ENCODE data around the gene IGFBP7.

IGFBP7 gene

DNA sequence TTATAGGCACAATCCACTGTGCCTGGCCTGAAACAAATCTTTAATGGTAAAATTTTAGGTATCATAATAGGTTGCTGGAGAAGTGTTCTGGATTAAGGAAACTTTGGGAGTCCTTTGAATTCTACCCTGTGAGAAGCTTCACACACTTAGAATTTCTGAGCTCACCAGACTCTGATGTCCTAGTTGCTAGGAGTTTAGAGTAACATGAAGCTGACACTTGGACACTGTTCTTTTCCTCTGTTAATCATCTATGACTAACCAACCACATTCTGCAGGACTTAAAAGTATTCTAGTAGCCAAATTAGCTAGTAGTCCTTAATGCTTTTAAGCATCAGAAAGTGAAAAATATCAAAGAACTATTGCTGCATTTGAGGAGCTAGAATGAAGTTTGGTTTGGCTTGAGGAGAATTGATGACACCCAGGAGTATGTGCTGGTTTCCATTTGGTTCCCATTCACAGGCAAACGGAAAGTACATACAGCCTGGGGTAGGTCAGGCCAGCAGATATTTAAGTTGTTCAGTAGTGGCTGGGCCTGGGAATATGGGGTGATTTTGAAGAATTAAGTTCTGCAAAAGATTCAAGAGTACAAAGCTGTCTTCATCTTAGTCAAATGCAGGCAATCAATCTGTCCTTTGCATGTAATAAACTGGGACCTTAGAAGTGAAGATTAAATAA lies 38.8 kb upstream of the IGFBP7 start:
- H3K4me1 ChIP-seq (ENCODE audit: control insufficient read depth, insufficient read depth, low read length) = no peaks in the 10 kb centered on the region
- no peak overlapping the region for H3K4me3 ChIP-seq (ENCODE audit: low read depth, low read length)
- no peak overlapping the region for H3K9ac ChIP-seq (ENCODE audit: low read depth, low read length)
- no peaks in the 10 kb centered on the region for H3K36me3 ChIP-seq (ENCODE audit: control insufficient read depth, insufficient read depth, low read length)
- H3K9me3 ChIP-seq (ENCODE audit: control insufficient read depth, insufficient read depth, low read length) = no peaks in the 10 kb centered on the region
- H3K27me3 ChIP-seq (ENCODE audit: control insufficient read depth, insufficient read depth, low read length) = no peaks in the 10 kb centered on the region

DNA sequence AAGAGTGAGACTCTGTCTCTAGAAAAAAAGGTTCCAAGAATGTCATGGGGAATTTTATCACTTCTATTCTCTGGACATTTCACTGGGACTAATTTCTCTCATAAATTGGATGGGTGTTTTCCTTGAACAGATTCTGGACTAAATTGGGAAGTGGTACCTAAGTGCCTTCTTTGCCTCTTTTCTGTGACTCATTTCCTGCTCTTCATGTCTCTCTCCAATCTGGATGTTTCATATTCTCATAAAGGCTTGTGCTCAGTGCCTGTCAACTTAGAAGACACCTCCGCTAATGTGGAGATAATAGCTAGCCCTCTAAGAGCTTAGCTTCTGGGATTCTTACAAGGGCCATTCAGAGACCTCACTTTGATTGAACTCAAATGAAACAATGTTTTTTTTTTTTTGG lies 38.0 kb upstream of the IGFBP7 start:
- Histone ChIP-seq H3K4me3 (ENCODE audit: low read depth, low read length) (no peak overlapping the region), H3K9ac (ENCODE audit: low read depth, low read length) (no peak overlapping the region), H3K36me3 (ENCODE audit: control insufficient read depth, insufficient read depth, low read length) (no peaks in the 10 kb centered on the region), H3K27me3 (ENCODE audit: control insufficient read depth, insufficient read depth, low read length) (no peaks in the 10 kb centered on the region), H3K4me1 (ENCODE audit: control insufficient read depth, insufficient read depth, low read length) (no peaks in the 10 kb centered on the region), H3K9me3 (ENCODE audit: control insufficient read depth, insufficient read depth, low read length) (no peaks in the 10 kb centered on the region)

DNA sequence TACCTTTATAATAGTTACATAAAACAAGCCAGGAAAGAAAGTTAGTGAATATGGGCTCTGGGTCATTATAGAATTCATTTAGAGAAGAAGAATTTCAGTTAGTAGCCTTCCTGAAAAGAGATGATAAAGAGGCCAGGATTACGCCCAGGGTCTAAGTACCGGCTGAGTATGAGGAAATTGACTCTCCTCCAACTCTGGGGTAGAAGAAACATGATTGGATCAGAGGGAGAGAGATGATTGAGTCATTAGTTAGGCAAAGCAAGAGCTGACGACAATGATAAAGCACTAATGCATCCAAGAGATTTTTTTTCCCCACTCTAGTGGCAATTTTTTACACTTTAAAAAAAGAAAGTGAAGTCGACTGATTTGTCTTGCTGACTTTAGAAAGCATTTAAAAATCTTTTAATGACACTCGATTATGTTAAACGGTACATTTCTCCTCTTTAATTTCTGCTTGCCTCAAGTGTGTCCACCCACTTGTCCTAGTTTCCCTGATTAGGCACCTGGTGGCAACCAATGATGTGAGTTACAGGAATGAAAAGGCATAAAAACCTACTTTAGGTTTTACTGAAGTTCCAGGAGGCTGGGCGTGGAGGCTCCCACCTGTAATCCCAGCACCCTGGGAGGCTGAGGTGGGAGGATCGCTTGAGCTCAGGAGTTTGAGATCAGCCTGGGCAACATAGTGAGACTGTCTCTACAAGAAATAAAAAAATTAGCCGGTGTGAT lies 37.3 kb upstream of the IGFBP7 start:
- no peak overlapping the region for H3K4me3 ChIP-seq (ENCODE audit: low read depth, low read length)
- H3K27me3 ChIP-seq (ENCODE audit: control insufficient read depth, insufficient read depth, low read length) = no peaks in the 10 kb centered on the region
- H3K36me3 ChIP-seq (ENCODE audit: control insufficient read depth, insufficient read depth, low read length) = no peaks in the 10 kb centered on the region
- H3K9me3 ChIP-seq (ENCODE audit: control insufficient read depth, insufficient read depth, low read length) = no peaks in the 10 kb centered on the region
- no peak overlapping the region for H3K9ac ChIP-seq (ENCODE audit: low read depth, low read length)
- H3K4me1 ChIP-seq (ENCODE audit: control insufficient read depth, insufficient read depth, low read length) = no peaks in the 10 kb centered on the region

DNA sequence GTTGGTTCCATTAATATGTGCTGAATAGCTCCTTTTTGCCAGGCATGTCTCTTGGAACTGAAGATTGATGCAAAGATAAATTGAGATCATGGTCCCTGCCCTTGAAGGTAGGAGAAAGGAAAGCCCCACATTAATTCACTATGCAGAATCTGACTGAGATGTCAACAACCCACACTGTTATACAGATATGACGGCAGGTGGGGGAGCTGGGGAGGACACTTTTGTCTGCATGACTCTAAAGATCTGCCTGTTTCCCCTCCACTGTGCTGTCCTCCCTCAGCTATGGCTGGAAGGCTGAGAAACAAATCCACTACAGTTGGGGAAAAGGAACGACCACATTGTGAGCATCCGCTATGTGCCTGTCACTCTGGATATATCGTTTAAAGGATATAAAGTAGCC lies 36.3 kb upstream of the IGFBP7 start:
- no peak overlapping the region for H3K9ac ChIP-seq (ENCODE audit: low read depth, low read length)
- no peaks in the 10 kb centered on the region for H3K27me3 ChIP-seq (ENCODE audit: control insufficient read depth, insufficient read depth, low read length)
- no peaks in the 10 kb centered on the region for H3K36me3 ChIP-seq (ENCODE audit: control insufficient read depth, insufficient read depth, low read length)
- H3K9me3 ChIP-seq (ENCODE audit: control insufficient read depth, insufficient read depth, low read length) = no peaks in the 10 kb centered on the region
- no peak overlapping the region for H3K4me3 ChIP-seq (ENCODE audit: low read depth, low read length)
- no peaks in the 10 kb centered on the region for H3K4me1 ChIP-seq (ENCODE audit: control insufficient read depth, insufficient read depth, low read length)

DNA sequence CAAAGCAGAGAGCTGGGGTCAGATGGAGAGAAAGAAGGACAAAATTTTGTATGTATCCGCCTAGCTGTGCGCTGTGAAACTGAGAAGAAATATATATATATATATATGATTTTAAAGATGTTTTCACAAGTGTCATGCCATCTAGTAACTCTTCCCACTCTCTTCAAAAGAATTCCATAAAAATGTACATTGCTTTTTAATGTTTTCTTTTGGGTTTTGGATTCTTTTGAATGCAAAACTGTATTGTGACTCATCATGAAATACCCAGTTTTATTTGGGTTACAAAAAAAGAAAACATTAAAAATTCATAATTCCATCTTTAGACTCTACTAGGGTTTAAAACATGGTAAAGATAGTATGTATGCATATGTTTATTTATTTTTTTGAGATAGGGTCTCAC lies 34.3 kb upstream of the IGFBP7 start:
- Histone ChIP-seq H3K36me3 (ENCODE audit: control insufficient read depth, insufficient read depth, low read length) (no peaks in the 10 kb centered on the region), H3K9ac (ENCODE audit: low read depth, low read length) (no peak overlapping the region), H3K27me3 (ENCODE audit: control insufficient read depth, insufficient read depth, low read length) (no peaks in the 10 kb centered on the region)

DNA sequence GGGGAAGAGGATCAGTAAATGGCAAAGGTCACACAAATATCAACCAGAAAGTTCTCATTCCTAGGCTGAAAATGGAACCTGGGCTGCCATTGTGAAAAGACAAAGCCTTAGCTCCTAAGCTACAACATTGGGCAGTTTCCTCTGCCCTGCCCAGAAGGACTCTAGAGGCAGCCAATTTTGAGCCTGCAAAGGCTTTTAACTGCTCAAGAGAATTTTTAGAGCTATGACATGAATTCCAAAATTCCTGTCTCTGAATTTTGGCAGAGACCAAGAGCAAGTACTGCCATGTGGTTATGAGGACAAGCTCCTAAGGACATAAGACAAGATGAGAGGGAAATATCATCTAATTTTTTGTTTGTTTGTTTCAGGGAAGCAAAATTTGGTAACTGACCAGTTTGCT lies 29.6 kb upstream of the IGFBP7 start:
- Histone ChIP-seq H3K27me3 (ENCODE audit: control insufficient read depth, insufficient read depth, low read length) (no peaks in the 10 kb centered on the region), H3K9me3 (ENCODE audit: control insufficient read depth, insufficient read depth, low read length) (no peaks in the 10 kb centered on the region), H3K4me1 (ENCODE audit: control insufficient read depth, insufficient read depth, low read length) (no peaks in the 10 kb centered on the region), H3K4me3 (ENCODE audit: low read depth, low read length) (no peak overlapping the region), H3K9ac (ENCODE audit: low read depth, low read length) (no peak overlapping the region), H3K36me3 (ENCODE audit: control insufficient read depth, insufficient read depth, low read length) (no peaks in the 10 kb centered on the region)

More for the DNA sequence above, 34.3 kb upstream of the IGFBP7 start:
- Histone ChIP-seq H3K4me1 (ENCODE audit: control insufficient read depth, insufficient read depth, low read length) (no peaks in the 10 kb centered on the region), H3K9me3 (ENCODE audit: control insufficient read depth, insufficient read depth, low read length) (no peaks in the 10 kb centered on the region), H3K4me3 (ENCODE audit: low read depth, low read length) (no peak overlapping the region)

DNA sequence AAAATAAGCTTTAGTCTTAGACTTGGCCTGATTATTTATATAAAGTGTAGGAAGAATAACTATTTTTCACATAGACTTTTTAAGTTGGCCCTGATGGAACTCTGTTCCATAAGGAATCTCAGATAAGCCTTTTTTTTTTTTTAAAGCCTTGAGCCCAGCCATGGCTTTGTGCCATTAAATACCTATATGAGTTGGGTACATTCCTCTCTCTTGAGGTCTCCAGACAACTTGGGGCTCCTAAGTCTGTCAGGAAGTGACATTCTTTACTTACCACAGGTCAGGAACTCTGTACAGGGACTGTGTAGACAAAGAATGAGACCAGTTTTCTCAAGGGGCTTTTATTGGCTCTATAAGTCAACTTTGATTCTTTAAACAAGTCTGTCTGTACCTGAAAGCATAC lies 27.1 kb upstream of the IGFBP7 start:
- H3K36me3 ChIP-seq (ENCODE audit: control insufficient read depth, insufficient read depth, low read length) = no peaks in the 10 kb centered on the region

DNA sequence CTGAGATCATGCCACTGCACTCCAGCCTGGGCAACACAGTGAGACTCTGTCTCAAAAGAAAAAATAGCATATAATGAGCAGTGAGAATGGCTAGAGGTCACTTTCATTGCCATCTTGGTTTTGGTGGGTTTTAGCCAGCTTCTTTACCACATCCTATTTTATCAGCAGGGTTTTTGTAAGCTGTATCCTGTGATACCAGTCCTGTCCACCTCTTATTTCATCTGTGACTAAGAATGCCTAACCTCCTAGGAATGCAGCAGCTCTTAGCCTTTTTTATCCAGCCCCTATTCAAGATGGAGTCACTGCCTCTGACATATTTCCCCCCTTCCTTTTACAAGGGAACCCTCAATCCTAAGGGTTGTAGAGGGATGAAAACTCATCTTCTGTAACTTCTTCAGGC lies 26.1 kb upstream of the IGFBP7 start:
- Histone ChIP-seq H3K9ac (ENCODE audit: low read depth, low read length) (no peak overlapping the region), H3K4me1 (ENCODE audit: control insufficient read depth, insufficient read depth, low read length) (no peaks in the 10 kb centered on the region), H3K27me3 (ENCODE audit: control insufficient read depth, insufficient read depth, low read length) (no peaks in the 10 kb centered on the region), H3K4me3 (ENCODE audit: low read depth, low read length) (no peak overlapping the region), H3K9me3 (ENCODE audit: control insufficient read depth, insufficient read depth, low read length) (no peaks in the 10 kb centered on the region), H3K36me3 (ENCODE audit: control insufficient read depth, insufficient read depth, low read length) (no peaks in the 10 kb centered on the region)

More for the DNA sequence above, 27.1 kb upstream of the IGFBP7 start:
- H3K4me1 ChIP-seq (ENCODE audit: control insufficient read depth, insufficient read depth, low read length) = no peaks in the 10 kb centered on the region
- no peak overlapping the region for H3K9ac ChIP-seq (ENCODE audit: low read depth, low read length)
- H3K27me3 ChIP-seq (ENCODE audit: control insufficient read depth, insufficient read depth, low read length) = no peaks in the 10 kb centered on the region
- no peaks in the 10 kb centered on the region for H3K9me3 ChIP-seq (ENCODE audit: control insufficient read depth, insufficient read depth, low read length)
- H3K4me3 ChIP-seq (ENCODE audit: low read depth, low read length) = no peak overlapping the region

DNA sequence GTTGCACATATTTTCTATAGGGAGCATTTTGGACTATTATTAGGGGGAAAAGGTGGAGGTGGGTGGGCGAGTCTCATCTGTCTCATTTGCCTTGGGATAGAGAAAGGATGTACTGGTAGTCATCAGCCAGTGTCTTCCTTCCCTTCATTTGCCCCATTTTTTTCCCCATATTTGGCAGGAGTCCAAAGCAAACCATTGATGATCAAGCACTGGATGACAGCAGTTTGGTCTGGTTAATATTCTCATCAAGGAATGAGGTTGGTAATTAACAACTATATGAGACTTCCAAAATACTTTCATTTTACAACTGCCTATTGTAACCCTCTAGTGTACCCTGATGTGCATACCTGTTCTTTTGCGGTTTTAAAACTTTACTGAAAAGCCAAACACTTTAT lies 22.6 kb upstream of the IGFBP7 start:
- no peaks in the 10 kb centered on the region for H3K36me3 ChIP-seq (ENCODE audit: control insufficient read depth, insufficient read depth, low read length)
- H3K4me1 ChIP-seq (ENCODE audit: control insufficient read depth, insufficient read depth, low read length) = no peaks in the 10 kb centered on the region
- H3K4me3 ChIP-seq (ENCODE audit: low read depth, low read length) = no peak overlapping the region
- H3K9me3 ChIP-seq (ENCODE audit: control insufficient read depth, insufficient read depth, low read length) = peaks cover 1% of the 10 kb centered on the region
- H3K27me3 ChIP-seq (ENCODE audit: control insufficient read depth, insufficient read depth, low read length) = no peaks in the 10 kb centered on the region
- no peak overlapping the region for H3K9ac ChIP-seq (ENCODE audit: low read depth, low read length)

DNA sequence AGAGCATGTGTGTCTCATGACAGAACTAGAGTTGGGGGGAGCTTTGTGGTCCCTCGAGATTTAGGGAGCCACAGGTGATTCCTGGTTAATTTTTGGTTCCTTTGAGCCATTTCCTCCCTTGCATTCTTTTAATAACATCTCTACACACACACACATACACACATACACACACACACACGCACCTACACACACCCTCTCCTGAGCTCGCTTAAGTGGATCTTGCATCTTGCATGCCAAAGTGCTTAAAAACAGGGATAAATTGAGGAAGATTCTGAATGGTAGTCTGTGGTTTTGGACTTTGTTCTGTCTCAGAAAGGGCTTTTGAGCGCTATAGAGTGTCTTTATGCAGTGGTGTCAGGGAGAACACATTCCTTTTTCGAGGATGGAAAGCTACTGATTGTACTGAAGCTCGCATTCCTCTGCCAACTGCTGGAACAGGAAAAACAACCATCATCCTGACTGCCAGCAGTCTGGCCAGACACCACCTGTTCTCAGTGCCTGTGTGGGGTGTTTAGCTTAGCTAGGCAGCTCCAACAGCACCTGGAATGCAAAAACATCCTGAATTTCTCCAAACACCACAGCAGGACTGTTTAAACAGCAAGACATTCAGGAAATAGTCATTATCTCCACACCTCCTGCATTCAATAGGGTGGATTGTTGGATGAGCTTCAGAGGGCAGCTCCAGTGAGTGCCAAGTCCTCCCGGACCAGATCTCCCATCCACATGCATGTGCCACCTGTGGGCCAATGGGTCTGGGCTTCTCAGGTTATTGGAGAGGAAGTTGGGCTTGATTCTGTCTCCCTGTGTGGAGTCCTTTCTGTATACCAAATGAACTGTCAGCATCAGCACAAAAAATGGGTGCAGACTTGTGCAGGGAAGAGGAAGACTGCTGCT lies 21.9 kb upstream of the IGFBP7 start:
- no peaks in the 10 kb centered on the region for H3K27me3 ChIP-seq (ENCODE audit: control insufficient read depth, insufficient read depth, low read length)
- no peaks in the 10 kb centered on the region for H3K4me1 ChIP-seq (ENCODE audit: control insufficient read depth, insufficient read depth, low read length)
- H3K4me3 ChIP-seq (ENCODE audit: low read depth, low read length) = no peak overlapping the region
- no peaks in the 10 kb centered on the region for H3K36me3 ChIP-seq (ENCODE audit: control insufficient read depth, insufficient read depth, low read length)
- H3K9ac ChIP-seq (ENCODE audit: low read depth, low read length) = no peak overlapping the region
- peaks cover 7% of the 10 kb centered on the region for H3K9me3 ChIP-seq (ENCODE audit: control insufficient read depth, insufficient read depth, low read length)

DNA sequence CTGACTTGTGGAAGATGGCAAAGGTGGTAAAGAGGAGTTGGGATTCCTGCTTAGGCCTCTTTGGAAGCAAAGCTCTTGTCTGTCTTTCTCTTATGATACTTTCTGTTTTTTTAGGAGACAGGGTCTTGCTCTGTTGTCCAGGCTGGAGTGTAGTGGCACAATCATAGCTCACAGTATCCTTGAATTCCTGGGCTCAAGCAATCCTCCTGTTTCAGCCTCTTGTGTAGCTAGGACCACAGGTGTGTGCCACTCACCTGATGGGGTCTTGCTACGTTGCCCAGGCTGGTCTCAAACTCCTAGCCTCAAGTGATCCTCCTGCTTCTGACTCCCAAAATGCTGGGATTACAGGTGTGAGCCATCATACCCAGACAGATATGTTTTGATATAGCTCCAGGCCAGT lies 19.3 kb upstream of the IGFBP7 start:
- Histone ChIP-seq H3K9ac (ENCODE audit: low read depth, low read length) (no peak overlapping the region), H3K4me3 (ENCODE audit: low read depth, low read length) (no peak overlapping the region), H3K27me3 (ENCODE audit: control insufficient read depth, insufficient read depth, low read length) (no peaks in the 10 kb centered on the region), H3K4me1 (ENCODE audit: control insufficient read depth, insufficient read depth, low read length) (no peaks in the 10 kb centered on the region), H3K36me3 (ENCODE audit: control insufficient read depth, insufficient read depth, low read length) (no peaks in the 10 kb centered on the region), H3K9me3 (ENCODE audit: control insufficient read depth, insufficient read depth, low read length) (peaks cover 12% of the 10 kb centered on the region)

All from iPS-15b (cell line).